Left kidney (tissue), 2 donors: Measurements from ENCODE around the gene CYB5R3. TPM values are rescaled to one million over a fixed set of nuclear protein-coding genes. Genes with fewer than 3 reads are reported as not detected.
"Not testable (repeated sequence)": the region's sequence is repeated elsewhere in the genome, so short reads cannot be mapped to it uniquely, and the experiment has no call there.

Source experiments
- DNase-seq: peaks from one replicate; pipeline ENCODE4 v3.0.0-alpha.2; 2013
- polyA plus RNA-seq: library from polyadenylated mRNA; unstranded; fragments of 120-200 nt; gene quantifications from one replicate; pipeline ENCODE4 v1.2.1, GENCODE V29; 2013; ENCODE audit not compliant: insufficient read length

Gene CYB5R3
- polyA plus RNA-seq, 1 donor, result 126 TPM

DNA sequence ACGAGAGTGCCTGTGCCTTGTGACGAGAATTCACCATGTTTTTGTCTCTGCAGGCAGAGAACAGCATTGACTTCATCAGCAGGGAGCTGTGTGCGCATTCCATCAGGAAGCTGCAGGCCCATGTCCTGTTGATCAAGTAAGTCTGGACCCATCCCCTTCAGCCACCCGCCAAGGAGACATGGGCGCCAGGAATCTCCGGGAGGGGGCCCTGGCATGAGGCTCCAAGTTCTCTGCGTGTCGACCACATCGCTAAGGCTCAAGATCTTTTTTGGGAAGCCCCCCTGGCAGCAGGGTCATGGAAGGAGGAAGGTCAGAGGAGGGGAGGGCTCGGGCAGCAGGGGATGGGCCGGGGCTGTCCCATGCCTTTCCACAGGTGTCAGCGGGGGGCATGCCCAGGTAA lies 78.1 kb downstream of the CYB5R3 start:
- DNase-seq, result not testable (repeated sequence)

DNA sequence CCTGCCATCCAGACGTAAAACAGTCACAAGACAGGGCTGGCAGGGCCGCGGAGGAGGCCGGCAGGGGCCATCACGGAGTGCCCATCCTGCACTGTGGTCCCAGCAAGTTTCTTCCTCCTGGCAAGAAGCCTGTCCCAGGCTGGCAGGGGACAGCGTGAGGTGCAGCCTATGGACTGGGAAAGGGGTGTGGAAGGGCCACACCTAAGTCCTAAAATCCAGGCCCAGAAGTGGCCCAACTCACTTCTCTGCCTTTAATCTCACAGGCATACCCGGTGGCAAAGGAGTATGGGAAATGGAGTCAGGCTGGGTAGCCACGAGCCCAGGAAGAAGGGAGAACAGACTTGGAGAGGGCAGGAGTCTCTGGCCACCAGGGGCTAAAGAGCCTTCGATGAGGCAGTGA lies 78.6 kb downstream of the CYB5R3 start:
- DNase-seq, result not testable (repeated sequence)

DNA sequence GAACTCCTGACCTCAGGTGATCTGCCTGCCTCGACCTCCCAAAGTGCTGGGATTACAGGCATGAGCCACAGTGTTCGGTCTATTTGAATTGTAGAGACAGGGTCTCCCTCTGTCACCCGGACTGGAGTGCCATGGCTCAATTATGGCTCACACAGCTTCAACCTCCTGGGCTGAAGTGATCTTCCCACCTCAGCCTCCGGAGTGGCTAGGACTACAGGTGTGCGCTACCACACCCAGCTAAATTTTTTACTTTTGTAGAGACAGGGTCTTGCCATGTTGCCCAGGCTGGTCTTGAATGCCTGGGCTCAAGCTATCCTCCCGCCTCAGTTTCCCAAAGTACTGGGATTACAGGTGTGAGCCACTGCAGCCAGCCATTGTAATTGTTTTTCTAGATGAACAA lies 81.2 kb downstream of the CYB5R3 start:
- DNase-seq, result not testable (repeated sequence)

Other genes with a start within 250 kb of the CYB5R3 start
- gene NFAM1, start 217.0 kb downstream of the CYB5R3 start, polyA plus RNA-seq, result 0.81 TPM
- 28.8 TPM for gene RRP7A, start 129.6 kb downstream of the CYB5R3 start, polyA plus RNA-seq
- gene SERHL2, start 95.4 kb downstream of the CYB5R3 start, polyA plus RNA-seq, result 8.2 TPM
- 117 TPM for gene POLDIP3, start 34.5 kb downstream of the CYB5R3 start, polyA plus RNA-seq
- not detected for gene ATP5MGL, start 8.8 kb downstream of the CYB5R3 start, polyA plus RNA-seq
- gene A4GALT, start 71.5 kb upstream of the CYB5R3 start, polyA plus RNA-seq, result 16.8 TPM
- gene ARFGAP3, start 207.9 kb upstream of the CYB5R3 start, polyA plus RNA-seq, result 52.4 TPM